GM19324 (cell line): ENCODE measurements around the gene RUFY3.
"Not testable (repeated sequence)": the region's sequence is repeated elsewhere in the genome, so short reads cannot be mapped to it uniquely, and the experiment has no call there.

ENCODE experiments used
- ATAC-seq: cut with Tn5 transposase; IDR thresholded peaks from one replicate; pipeline ENCODE4 v1.9.1; 2021; ENCODE audit warnings: mild to moderate bottlenecking, moderate library complexity; ENCODE audit not compliant: unreplicated experiment, low FRiP score

RUFY3 gene

DNA sequence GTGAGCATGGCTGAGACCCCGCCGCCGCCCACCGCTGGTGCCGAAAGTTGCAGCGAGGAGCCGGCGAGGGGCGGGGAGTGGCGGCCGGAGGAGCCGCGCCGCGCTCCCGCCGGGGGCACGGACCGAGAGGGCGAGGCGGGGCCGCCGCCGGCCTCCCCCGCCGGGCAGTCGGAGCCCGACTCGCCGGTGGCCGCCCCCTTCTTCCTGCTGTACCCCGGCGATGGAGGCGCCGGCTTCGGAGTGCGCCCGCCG, 16.9 kb upstream of the RUFY3 start:
- peak; percentile 44 for ATAC-seq

DNA sequence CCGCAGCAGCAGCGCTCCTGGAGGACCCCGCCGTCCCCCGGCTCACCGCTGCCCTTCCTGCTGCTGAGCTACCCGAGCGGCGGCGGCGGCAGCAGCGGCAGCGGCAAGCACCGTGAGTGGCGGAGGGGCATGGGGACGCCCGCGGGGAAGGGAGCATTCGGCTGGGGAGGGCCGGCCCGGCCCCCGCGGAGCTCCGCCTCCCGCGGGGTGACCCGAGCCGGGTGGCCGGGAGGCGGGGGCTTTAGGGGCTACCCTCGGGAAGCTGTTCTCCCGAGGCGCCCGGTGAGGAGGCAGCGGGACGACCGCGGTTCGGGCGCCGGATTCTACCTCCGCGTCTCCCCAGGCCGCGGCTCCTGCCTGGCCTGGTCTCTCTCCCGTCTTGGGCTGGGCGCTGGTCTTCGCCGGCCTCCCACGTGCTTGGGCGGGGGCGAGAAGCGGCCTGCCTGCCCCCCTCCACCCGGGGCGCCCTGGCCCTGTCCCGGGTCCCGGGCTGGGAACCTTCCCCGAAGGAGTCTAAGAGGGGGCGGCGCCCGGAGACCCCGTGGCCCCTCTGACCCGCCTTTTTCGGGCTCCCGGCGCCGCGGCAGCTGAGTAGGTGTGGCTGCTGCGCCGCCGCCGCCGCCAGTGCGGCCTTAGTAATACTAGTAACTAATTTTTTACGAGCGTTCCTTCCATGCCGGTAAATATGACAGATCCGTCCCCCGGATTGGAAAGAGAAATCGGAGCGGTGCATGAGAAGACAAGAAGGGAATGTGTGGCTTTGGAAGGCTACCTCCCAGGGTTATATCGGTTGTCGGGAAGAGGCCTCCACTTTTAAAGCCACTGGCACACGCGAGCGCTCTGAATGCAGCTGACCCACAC, 16.4 kb upstream of the RUFY3 start:
- ATAC-seq: peak; percentile 73

- ATAC-seq: no peak
These were observed 15.7 kb upstream of the RUFY3 start for GRCh38 chr4:70706044-70706461.

- ATAC-seq: no peak
These were observed 15.2 kb upstream of the RUFY3 start for GRCh38 chr4:70706516-70706915.

DNA sequence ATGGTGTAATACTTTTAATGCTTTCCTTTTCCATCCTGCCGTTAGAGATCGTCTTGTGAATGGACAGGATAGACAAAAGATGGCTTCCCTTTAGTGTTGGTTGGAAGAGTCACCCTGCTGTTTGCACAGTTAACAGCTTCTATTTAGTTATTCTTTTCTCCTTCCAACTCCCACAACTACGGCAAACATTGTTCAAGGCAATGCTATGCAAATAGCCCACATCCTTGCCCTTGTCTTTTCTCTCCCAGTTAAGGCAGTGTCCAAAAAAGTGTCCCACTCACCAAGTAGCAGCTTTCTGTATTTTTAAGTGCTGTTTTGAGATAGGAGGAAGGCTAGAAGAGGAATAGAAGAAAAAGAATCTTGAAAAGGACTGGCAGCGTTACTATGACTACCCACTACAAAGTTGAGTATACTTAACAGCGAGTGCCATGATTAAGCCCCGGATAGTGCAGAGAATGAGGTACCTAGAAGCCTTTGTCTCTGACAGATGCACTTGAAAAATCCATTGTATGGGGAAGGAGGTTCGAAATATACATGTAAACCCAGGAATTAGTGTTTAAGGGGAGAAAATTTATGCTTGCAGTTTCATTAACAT, 12.1 kb upstream of the RUFY3 start:
- no peak for ATAC-seq

GRCh38 chr4:70711599-70711998, 10.2 kb upstream of the RUFY3 start:
- ATAC-seq: no peak

GRCh38 chr4:70712150-70712549, 9.6 kb upstream of the RUFY3 start:
- ATAC-seq: no peak

- no peak for ATAC-seq
These were observed 8.9 kb upstream of the RUFY3 start for GRCh38 chr4:70712604-70713452.

GRCh38 chr4:70713453-70714078, 8.2 kb upstream of the RUFY3 start:
- peak; percentile 27 for ATAC-seq

- peak; percentile 31 for ATAC-seq
These were observed 7.5 kb upstream of the RUFY3 start for GRCh38 chr4:70714079-70714887.

DNA sequence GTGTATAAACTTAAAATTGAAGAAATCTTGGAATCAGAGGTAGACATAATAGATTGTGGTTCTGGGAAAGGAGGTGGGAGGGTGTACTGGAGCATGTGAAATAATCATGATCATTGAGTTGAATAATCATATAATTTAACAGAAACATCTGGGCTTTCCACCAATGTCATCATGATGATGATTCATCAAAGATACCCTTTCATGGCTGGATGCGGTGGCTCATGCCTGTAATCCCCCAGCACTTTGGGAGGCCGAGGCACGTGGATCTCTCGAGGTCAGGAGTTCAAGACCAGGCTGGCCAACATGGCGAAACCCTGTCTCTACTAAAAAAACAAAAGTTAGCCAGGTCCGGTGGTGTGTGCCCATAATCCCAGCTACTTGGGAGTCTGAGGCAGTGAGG, 6.7 kb upstream of the RUFY3 start:
- no peak for ATAC-seq

DNA sequence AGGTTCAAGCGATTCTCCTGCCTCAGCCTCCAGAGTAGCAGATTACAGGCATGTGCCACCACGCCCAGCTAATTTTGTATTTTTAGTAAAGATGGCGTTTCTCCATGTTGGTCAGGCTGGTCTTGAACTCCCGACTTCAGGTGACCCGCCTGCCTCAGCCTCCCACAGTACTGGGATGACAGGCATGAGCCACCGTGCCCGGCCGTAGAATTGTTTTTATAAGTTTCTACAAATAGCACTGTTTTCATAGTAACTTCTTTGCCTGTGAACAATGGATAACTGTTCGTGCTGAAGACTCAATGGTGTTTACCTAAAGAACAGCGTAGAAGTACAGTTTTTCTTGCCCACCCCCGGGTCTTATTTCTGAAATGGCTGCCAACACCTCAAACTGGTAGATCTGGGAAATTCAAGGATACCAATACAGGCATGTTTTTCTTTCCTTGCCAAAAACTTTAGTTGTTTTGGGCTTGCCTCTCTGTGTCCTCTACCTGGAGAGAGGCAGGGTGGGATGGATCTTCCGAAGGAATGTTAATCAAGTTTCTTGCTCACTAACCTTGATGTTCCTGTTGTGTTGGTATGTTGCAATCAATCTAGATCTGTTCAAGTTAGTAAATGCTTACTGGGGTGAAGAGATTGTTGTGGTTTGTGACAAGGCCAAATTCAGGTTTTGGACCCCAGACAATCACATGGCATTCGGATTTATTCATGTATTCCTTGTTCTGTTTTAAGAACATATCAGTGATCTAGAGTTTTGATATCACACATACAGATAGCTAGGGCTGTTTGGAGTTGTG, 2.8 kb upstream of the RUFY3 start:
- no peak for ATAC-seq

DNA sequence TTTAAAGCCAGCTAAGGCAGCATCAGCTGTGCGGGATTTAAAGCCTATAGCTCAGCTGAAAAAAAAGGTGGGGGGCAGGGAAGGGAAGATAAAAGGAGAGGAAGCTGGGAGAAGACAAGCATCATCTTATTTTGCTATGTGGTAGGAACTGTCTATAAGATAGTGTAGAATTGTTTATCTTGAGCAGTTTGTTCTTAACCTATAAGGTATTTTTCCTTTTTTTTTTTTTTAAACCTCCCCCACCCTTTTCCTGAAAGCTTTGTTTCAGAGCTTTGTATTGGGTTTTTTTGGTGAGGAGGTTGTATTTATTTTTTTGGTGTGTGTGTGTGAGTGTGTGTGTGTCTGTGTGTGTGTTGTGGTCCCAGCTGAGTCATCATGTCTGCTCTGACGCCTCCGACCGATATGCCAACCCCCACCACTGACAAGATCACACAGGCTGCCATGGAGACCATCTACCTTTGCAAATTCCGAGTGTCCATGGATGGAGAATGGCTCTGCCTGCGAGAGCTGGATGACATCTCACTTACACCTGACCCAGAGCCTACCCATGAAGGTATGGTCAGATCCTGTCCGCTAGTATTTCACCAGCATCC, 531 bp downstream of the RUFY3 start:
- no peak for ATAC-seq

DNA sequence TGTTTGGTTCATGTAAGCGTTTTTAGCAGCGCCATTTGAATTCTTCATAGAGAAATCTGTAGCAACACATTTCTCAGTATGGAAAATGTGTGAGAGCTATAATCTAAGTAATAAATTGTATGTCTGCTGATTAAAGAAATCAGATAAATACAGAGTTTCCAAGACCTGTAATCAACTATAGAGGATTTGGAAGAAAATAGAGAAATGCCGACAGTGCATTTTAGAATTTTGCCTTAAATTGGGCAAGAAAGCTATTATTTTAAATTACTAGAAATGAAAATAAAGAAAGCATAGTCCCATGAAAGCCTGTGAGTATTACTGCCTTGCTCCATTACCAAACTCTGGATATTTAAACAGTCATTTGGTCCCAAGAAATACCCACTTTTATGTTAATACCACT, 2.7 kb downstream of the RUFY3 start:
- no peak for ATAC-seq

GRCh38 chr4:70725633-70726032, 3.9 kb downstream of the RUFY3 start:
- no peak for ATAC-seq

DNA sequence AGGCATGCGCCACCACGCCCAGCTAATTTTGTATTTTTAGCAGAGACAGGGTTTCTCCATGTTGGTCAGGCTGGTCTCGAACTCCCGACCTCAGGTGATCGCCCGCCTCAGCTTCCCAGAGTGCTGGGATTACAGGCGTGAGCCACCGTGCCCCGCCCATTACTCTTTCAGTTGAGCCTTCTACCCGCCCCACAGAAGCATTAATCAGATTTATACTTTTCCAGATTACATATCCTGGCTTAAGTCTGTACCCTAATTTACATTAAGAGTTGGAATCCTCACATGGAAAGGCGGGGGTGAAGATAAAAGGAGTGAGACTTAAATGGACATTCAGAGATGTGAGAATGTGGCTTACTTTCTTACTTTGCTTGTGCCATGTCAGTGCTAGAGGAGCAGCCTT, 4.8 kb downstream of the RUFY3 start:
- ATAC-seq: not testable (repeated sequence)

DNA sequence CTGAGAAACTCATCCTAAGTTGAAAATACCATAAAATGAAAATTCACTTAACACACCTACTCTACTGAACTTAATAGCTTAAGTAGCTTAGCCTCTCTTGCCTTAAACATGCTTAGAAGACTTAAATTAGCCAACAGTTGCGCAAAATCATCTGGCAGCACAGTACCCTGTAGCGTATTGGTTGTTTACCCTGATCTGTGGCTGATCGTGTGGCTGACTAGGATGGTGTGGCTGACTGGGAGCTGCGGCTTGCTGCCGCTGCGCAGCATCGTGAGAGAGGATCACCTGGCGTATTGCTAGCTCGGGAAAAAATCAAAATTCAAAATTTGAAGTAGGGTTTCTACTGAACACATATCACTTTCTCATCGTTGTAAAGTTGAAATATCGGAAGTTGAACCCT, 6.3 kb downstream of the RUFY3 start:
- no peak for ATAC-seq

GRCh38 chr4:70732878-70733277, 11.1 kb downstream of the RUFY3 start:
- not testable (repeated sequence) for ATAC-seq
